HG03064 (cell line): Measurements from ENCODE around the gene PGLYRP4.

Experiments used
- ATAC-seq: cut with Tn5 transposase; IDR thresholded peaks from one replicate; pipeline ENCODE4 v1.9.1; 2021; ENCODE audit warnings: low read depth; ENCODE audit not compliant: unreplicated experiment

Gene PGLYRP4

GRCh38 chr1:153379591-153379990 is 30.9 kb upstream of the PGLYRP4 start:
- no peak for ATAC-seq

- ATAC-seq: no peak
Measured at GRCh38 chr1:153375511-153375910, 26.9 kb upstream of the PGLYRP4 start, which contains the start of gene S100A12. TSS of gene S100A12 (minus strand) at chr1:153375621. CDS start at chr1:153374592, 1,029 bp downstream.

- ATAC-seq: no peak
Measured at GRCh38 chr1:153374071-153374470, 25.4 kb upstream of the PGLYRP4 start.

- ATAC-seq: no peak
Measured at GRCh38 chr1:153372571-153372970, 23.9 kb upstream of the PGLYRP4 start.

- ATAC-seq: no peak
Measured at GRCh38 chr1:153371231-153371630, 22.6 kb upstream of the PGLYRP4 start.

GRCh38 chr1:153370146-153370545 is 21.5 kb upstream of the PGLYRP4 start:
- no peak for ATAC-seq

GRCh38 chr1:153368495-153368894 is 19.9 kb upstream of the PGLYRP4 start:
- ATAC-seq: no peak

- no peak for ATAC-seq
Measured at GRCh38 chr1:153367090-153367489, 18.4 kb upstream of the PGLYRP4 start.

GRCh38 chr1:153366261-153366660 is 17.6 kb upstream of the PGLYRP4 start:
- no peak for ATAC-seq

GRCh38 chr1:153365696-153366095 is 17.1 kb upstream of the PGLYRP4 start:
- ATAC-seq: no peak

GRCh38 chr1:153364766-153365666 is 16.4 kb upstream of the PGLYRP4 start:
- ATAC-seq: no peak

GRCh38 chr1:153364156-153364555 is 15.5 kb upstream of the PGLYRP4 start:
- no peak for ATAC-seq

GRCh38 chr1:153363641-153364040 is 15.0 kb upstream of the PGLYRP4 start:
- no peak for ATAC-seq

- no peak for ATAC-seq
Measured at GRCh38 chr1:153362187-153362775, 13.6 kb upstream of the PGLYRP4 start.

- ATAC-seq: no peak
Measured at GRCh38 chr1:153361480-153362109, 13.0 kb upstream of the PGLYRP4 start.

GRCh38 chr1:153360592-153361479 is 12.2 kb upstream of the PGLYRP4 start:
- no peak for ATAC-seq

- no peak for ATAC-seq
Measured at GRCh38 chr1:153360190-153360589, 11.5 kb upstream of the PGLYRP4 start.

- ATAC-seq: no peak
Measured at GRCh38 chr1:153359241-153359640, 10.6 kb upstream of the PGLYRP4 start.

GRCh38 chr1:153358691-153358975 is 10.0 kb upstream of the PGLYRP4 start:
- no peak for ATAC-seq

- no peak for ATAC-seq
Measured at GRCh38 chr1:153357853-153358690, 9.4 kb upstream of the PGLYRP4 start, which contains the start of gene S100A9. TSS of gene S100A9 (plus strand) at chr1:153357854. CDS start at chr1:153358284, 430 bp downstream.
